Measurements from ENCODE around the gene PEAR1.

GRCh38 chr1:156927215-156928042 is 33.9 kb downstream of the PEAR1 start:
- TF ChIP-seq CTCF (conservative IDR thresholded peaks at IDR 0.05; ENCODE audit: low read length) (no peak), EZH2phosphoT487 (IDR thresholded peaks at IDR 0.05; ENCODE audit: borderline replicate concordance, low read depth, low read length) (no peak)
